ENCODE measurements around the gene SH3GL3. TPM values are rescaled to one million over a fixed set of nuclear protein-coding genes. Genes with fewer than 3 reads are reported as not detected.

Gene SH3GL3
- total RNA-seq, 4 donors from 2014 or later: 0.84 to 1.1 (median 0.97) TPM; not detected in 1

DNA sequence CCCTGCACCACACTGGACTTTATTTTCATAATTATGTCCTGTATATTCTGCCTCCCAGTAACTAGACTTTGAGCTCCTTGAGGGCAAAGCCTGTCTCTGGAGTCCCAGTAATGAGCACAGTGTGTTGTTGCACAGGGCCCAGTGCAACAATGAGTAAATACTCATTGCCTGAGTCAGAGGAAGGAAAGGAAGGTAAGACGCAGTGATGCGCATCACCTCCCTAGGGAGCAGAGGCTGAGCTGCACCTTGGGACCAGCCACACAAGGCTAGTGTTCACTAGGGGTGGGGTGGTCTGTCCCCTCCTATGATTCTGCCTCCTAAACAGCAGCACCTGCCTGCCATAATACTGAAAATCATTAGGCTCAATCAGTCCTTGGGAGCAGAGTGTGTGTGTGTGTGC, 120.2 kb downstream of the SH3GL3 start:
- DNase-seq (ENCODE audit: low spot score in 2 of 2): no peak
- 52 to 79% methylated on average over 2 of the region's 2 CpGs for WGBS, 2 donors
- intact Hi-C loops (cut with DNase I; ENCODE audit: low total_unique reads): no loop called here
- no peak overlapping the region for H3K4me3 ChIP-seq (ENCODE audit: low read depth, poor library complexity, severe bottlenecking)
- no peak for TF ChIP-seq POLR2A (IDR thresholded peaks at IDR 0.05)
- TF ChIP-seq, protein P1, sequence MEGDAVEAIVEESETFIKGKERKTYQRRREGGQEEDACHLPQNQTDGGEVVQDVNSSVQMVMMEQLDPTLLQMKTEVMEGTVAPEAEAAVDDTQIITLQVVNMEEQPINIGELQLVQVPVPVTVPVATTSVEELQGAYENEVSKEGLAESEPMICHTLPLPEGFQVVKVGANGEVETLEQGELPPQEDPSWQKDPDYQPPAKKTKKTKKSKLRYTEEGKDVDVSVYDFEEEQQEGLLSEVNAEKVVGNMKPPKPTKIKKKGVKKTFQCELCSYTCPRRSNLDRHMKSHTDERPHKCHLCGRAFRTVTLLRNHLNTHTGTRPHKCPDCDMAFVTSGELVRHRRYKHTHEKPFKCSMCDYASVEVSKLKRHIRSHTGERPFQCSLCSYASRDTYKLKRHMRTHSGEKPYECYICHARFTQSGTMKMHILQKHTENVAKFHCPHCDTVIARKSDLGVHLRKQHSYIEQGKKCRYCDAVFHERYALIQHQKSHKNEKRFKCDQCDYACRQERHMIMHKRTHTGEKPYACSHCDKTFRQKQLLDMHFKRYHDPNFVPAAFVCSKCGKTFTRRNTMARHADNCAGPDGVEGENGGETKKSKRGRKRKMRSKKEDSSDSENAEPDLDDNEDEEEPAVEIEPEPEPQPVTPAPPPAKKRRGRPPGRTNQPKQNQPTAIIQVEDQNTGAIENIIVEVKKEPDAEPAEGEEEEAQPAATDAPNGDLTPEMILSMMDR (IDR thresholded peaks at IDR 0.05): no peak

DNA sequence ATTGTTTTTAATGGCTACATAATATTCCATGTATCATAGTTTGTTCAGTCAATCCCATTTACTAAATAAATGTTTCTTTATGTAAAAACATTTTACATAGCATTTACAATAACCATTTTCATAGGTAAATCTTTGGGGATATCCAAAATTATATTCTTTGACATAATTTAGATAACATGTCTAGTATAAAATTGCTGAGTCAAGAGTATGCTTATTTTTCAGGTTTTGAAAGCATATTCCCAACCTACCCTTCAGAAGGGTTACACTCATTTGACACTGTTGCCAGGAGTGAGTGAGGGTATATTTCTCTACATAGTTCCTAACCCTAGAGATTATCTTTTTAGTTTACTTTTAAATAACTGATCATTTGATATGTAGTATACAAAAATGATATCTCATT, 122.2 kb downstream of the SH3GL3 start:
- intact Hi-C loops (cut with DNase I; ENCODE audit: low total_unique reads): no loop called here
- TF ChIP-seq, protein P1 (IDR thresholded peaks at IDR 0.05): no peak
- no peak for TF ChIP-seq POLR2A (IDR thresholded peaks at IDR 0.05)
- H3K4me3 ChIP-seq (ENCODE audit: low read depth, poor library complexity, severe bottlenecking): no peak overlapping the region
- DNase-seq (ENCODE audit: low spot score in 2 of 2): no peak

DNA sequence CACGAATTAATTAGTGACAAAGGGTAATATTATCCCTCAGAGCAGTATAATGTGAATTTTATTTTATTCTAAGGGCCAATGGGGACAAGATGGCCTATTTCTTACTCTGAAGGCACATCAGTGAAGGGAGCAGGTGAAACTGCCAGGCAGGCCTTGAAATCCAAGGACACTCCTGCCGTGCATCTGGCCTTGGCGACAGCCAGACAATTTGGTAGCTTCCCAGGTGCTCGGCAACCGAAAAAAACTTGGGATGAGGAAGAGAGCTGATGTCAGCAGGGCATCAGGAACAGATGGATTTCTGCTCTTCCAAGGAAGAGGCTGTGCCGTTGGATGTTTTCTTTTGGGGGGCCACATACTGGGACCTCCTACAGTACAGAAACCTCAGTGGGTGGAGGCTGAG, 123.6 kb downstream of the SH3GL3 start:
- TF ChIP-seq, protein P1 (IDR thresholded peaks at IDR 0.05): no peak
- TF ChIP-seq POLR2A (IDR thresholded peaks at IDR 0.05): no peak
- intact Hi-C loops (cut with DNase I; ENCODE audit: low total_unique reads): loop anchor here (10.0 kb wide), 1 partner anchor 454 kb away; no protein-coding TSS in a partner anchor
- H3K4me3 ChIP-seq (ENCODE audit: low read depth, poor library complexity, severe bottlenecking): no peak overlapping the region
- DNase-seq (ENCODE audit: low spot score in 2 of 2): no peak
- 73 to 82% methylated on average over 6 of the region's 6 CpGs for WGBS, 2 donors

DNA sequence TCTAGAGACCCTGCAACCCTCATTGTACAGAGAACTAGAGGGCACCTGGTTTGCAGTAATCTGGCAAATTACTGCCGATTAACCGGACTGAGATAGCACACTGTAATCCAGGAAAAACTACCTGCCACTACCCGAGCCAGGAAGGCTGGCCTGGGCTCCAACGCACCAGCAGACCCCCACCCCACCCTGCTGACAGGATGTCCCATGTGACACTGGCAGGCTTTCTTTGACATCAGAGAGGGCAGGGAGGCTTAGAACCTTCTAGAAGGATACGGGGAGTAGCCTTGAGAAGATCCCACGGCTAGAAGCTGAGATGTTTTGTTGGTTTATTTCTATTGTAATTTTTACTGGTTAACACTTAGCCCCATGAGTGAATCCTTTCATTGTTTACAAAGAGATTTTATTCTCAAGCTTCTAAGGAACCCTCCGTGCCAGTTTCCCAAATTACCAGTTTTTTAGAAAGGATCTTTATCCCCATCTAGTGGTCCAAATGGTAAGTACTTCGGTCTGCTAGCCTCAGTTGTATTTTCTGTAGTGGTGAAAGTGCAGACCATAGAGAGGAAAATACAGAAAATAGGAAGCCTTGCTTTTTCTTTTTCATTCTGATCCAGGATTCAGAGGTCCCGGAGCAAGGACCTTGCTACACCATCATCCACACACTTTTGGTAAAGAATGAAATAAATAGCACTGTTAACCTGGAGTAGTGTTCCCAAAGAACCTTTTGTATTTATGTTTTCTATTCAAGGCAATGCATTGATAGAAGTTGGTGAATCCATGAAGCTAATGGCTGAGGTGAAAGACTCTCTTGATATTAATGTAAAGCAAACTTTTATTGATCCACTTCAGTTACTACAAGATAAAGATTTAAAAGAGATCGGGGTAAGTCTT, 124.9 kb downstream of the SH3GL3 start:
- no peak for DNase-seq (ENCODE audit: low spot score in 2 of 2)
- H3K4me3 ChIP-seq (ENCODE audit: low read depth, poor library complexity, severe bottlenecking): no peak overlapping the region
- TF ChIP-seq, protein P1 (IDR thresholded peaks at IDR 0.05): no peak
- no peak for TF ChIP-seq POLR2A (IDR thresholded peaks at IDR 0.05)
- 50 to 51% methylated on average over 10 of the region's 10 CpGs for WGBS, 2 donors
- intact Hi-C loops (cut with DNase I; ENCODE audit: low total_unique reads): loop anchor here (10.0 kb wide), 1 partner anchor 453 kb away; no protein-coding TSS in a partner anchor

DNA sequence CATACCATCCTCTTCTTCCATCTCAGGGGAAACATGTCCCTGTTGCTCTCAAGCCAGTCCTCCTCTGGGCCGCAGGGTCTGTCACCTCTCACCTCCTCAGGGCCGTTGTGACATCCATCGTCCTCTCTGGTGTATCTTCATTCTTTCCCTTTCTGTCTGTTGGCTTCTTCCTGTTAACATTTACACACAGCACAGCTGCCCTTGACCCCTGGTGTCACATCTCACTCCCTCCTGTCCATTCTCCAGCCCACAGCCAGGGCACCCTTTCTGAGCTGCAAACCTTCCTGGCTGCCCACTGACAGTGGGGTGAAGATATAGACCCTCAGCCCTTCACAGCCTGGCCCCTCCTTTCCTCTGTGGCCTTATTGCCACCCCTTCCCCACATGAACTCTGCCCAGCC, 127.2 kb downstream of the SH3GL3 start:
- TF ChIP-seq, protein P1 (IDR thresholded peaks at IDR 0.05): no peak
- TF ChIP-seq POLR2A (IDR thresholded peaks at IDR 0.05): no peak
- intact Hi-C loops (cut with DNase I; ENCODE audit: low total_unique reads): loop anchor here (10.0 kb wide), 1 partner anchor 450 kb away; no protein-coding TSS in a partner anchor
- H3K4me3 ChIP-seq (ENCODE audit: low read depth, poor library complexity, severe bottlenecking): no peak overlapping the region
- WGBS, 2 donors: 77 to 78% methylated on average over 3 of the region's 3 CpGs
- DNase-seq (ENCODE audit: low spot score in 2 of 2): no peak

Measured in lower leg skin (tissue), 4 donors.